ENCODE measurements around the gene PFDN1. TPM values are rescaled to one million over a fixed set of nuclear protein-coding genes. Genes with fewer than 3 reads are reported as not detected.

The PFDN1 gene
- total and polyA plus RNA-seq, 10 donors: 38.0 to 82.1 (median 61.6) TPM

- Histone ChIP-seq H3K4me1 (peaks cover 0 to 16% (median 4%) of the 10 kb centered on the region in 6 donors), H3K27ac (no peak overlapping the region), H3K9me3 (no peaks in the 10 kb centered on the region), H3K4me3 (no peak overlapping the region), H3K36me3 (no peaks in the 10 kb centered on the region), H3K27me3 (replicated peaks in 1 of 7) (peaks cover 0 to 22% (median 0%) of the 10 kb centered on the region in 7 donors)
- no peak for DNase-seq
- TF ChIP-seq CTCF (IDR thresholded peaks at IDR 0.05 in 8 of 11, conservative IDR thresholded peaks at IDR 0.05 in 3 of 11) (no peak), POLR2A (IDR thresholded peaks at IDR 0.05) (no peak), POLR2AphosphoS5 (IDR thresholded peaks at IDR 0.05) (no peak)
- 91 to 100% (median 97%) methylated on average over 1 of the region's 1 CpG for WGBS, 5 donors
- intact Hi-C loops (cut with DNase I; ENCODE audit: low total_unique reads): no loop called here
These were observed 72.5 kb downstream of the PFDN1 start for GRCh38 chr5:140230373-140230772.

DNA sequence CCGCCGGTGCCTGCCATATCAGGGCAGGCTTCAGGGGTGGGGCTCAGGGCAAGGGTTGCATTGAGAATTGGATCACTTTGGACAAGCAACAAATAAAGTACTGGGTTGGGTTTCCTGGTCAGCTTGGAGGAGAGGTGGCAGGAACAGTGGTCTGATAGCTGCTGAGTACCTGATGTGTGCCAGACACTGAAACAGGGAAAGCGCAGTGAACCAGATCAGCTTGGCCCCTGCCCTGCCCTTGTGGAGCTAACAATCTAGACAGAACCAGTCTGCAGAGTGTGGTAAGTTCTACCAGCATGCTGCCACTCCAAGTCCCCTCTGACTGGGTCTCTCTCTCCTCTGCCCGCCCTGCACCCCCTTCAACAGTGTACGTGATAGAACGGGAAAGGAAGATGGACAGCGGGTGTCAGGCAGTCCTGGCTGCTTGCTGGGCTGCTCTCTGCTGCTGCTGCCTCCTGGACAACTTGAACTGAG lies 74.5 kb downstream of the PFDN1 start:
- H3K27ac ChIP-seq: no peak overlapping the region
- 71 to 88% (median 83%) methylated on average over 7 of the region's 7 CpGs for WGBS, 5 donors
- peaks cover 0 to 12% (median 2%) of the 10 kb centered on the region in 6 donors for H3K4me1 ChIP-seq
- H3K4me3 ChIP-seq: no peak overlapping the region
- no peaks in the 10 kb centered on the region for H3K36me3 ChIP-seq
- TF ChIP-seq POLR2A (IDR thresholded peaks at IDR 0.05): no peak
- TF ChIP-seq CTCF (IDR thresholded peaks at IDR 0.05 in 8 of 11, conservative IDR thresholded peaks at IDR 0.05 in 3 of 11): no peak
- intact Hi-C loops (cut with DNase I; ENCODE audit: low total_unique reads): no loop called here
- no peak for DNase-seq
- H3K9me3 ChIP-seq: no peaks in the 10 kb centered on the region
- H3K27me3 ChIP-seq (replicated peaks in 1 of 7): peaks cover 0 to 20% (median 0%) of the 10 kb centered on the region in 7 donors

GRCh38 chr5:140227046-140227445 lies 75.9 kb downstream of the PFDN1 start:
- Histone ChIP-seq H3K27me3 (replicated peaks in 1 of 7) (peaks cover 0 to 21% (median 0%) of the 10 kb centered on the region in 7 donors), H3K36me3 (no peaks in the 10 kb centered on the region), H3K4me3 (no peak overlapping the region), H3K9me3 (no peaks in the 10 kb centered on the region), H3K4me1 (peaks cover 0 to 19% (median 3%) of the 10 kb centered on the region in 6 donors), H3K27ac (no peak overlapping the region)
- WGBS, 5 donors: 90 to 96% (median 94%) methylated on average over 2 of the region's 2 CpGs
- no peak for TF ChIP-seq POLR2AphosphoS5 (IDR thresholded peaks at IDR 0.05)
- no peak for DNase-seq
- intact Hi-C loops (cut with DNase I; ENCODE audit: low total_unique reads): no loop called here

- WGBS, 5 donors: 62 to 95% (median 84%) methylated on average over 3 of the region's 3 CpGs
- Histone ChIP-seq H3K27me3 (replicated peaks in 1 of 7) (peaks cover 0 to 21% (median 0%) of the 10 kb centered on the region in 7 donors), H3K4me3 (no peak overlapping the region), H3K4me1 (peaks cover 0 to 36% (median 8%) of the 10 kb centered on the region in 6 donors), H3K36me3 (no peaks in the 10 kb centered on the region), H3K27ac (no peak overlapping the region), H3K9me3 (no peaks in the 10 kb centered on the region)
- intact Hi-C loops (cut with DNase I; ENCODE audit: low total_unique reads): no loop called here
- TF ChIP-seq POLR2A (IDR thresholded peaks at IDR 0.05) (no peak), POLR2AphosphoS5 (IDR thresholded peaks at IDR 0.05) (no peak), CTCF (IDR thresholded peaks at IDR 0.05 in 8 of 11, conservative IDR thresholded peaks at IDR 0.05 in 3 of 11) (no peak)
- DNase-seq: no peak
These were observed 77.5 kb downstream of the PFDN1 start for GRCh38 chr5:140225396-140225795.

- H3K36me3 ChIP-seq: no peaks in the 10 kb centered on the region
- intact Hi-C loops (cut with DNase I; ENCODE audit: low total_unique reads): no loop called here
- no peaks in the 10 kb centered on the region for H3K9me3 ChIP-seq
- peaks cover 0 to 43% (median 12%) of the 10 kb centered on the region in 6 donors for H3K4me1 ChIP-seq
- 91 to 97% (median 95%) methylated on average over 3 of the region's 3 CpGs for WGBS, 5 donors
- peaks cover 0 to 17% (median 0%) of the 10 kb centered on the region in 7 donors for H3K27me3 ChIP-seq (replicated peaks in 1 of 7)
- TF ChIP-seq CTCF (IDR thresholded peaks at IDR 0.05 in 8 of 11, conservative IDR thresholded peaks at IDR 0.05 in 3 of 11) (no peak), POLR2AphosphoS5 (IDR thresholded peaks at IDR 0.05) (no peak), POLR2A (IDR thresholded peaks at IDR 0.05) (no peak)
- no peak for DNase-seq
- no peak overlapping the region for H3K4me3 ChIP-seq
- no peak overlapping the region for H3K27ac ChIP-seq
These were observed 78.2 kb downstream of the PFDN1 start for GRCh38 chr5:140224658-140225057.

Measured in spleen (tissue), 11 donors.